ENCODE data around the gene CFAP57.
"Not testable (repeated sequence)": the region's sequence is repeated elsewhere in the genome, so short reads cannot be mapped to it uniquely, and the experiment has no call there.

Gene CFAP57

GRCh38 chr1:43172527-43172972 lies 420 bp downstream of the CFAP57 start:
- peak; percentile 62 for DNase-seq (ENCODE audit: low read depth, low spot score)

- DNase-seq (ENCODE audit: low read depth, low spot score), result no peak
These were observed 2.7 kb downstream of the CFAP57 start for GRCh38 chr1:43174873-43175272.

- no peak for DNase-seq (ENCODE audit: low read depth, low spot score)
These were observed 5.6 kb downstream of the CFAP57 start for GRCh38 chr1:43177691-43178090.

GRCh38 chr1:43184388-43184787 lies 12.3 kb downstream of the CFAP57 start:
- DNase-seq (ENCODE audit: low read depth, low spot score), result no peak

DNA sequence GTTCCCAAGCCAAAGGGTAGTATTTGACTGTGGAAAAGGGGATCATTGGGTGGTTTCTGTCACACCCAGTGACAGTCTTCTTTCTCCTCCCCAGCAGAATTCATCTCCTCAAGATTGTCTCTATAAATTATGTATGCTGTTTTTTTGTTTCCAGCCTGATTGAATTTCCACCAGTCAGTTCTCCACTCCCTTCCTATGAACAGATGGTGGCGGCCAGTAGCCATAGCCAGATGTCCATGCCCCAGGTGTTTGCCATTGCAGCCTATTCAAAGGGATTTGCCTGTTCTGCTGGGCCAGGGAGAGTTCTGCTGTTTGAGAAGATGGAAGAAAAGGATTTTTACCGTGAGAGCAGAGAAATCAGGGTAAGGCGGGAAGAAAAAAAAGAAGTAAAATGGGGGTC lies 12.9 kb downstream of the CFAP57 start:
- DNase-seq (ENCODE audit: low read depth, low spot score), result no peak

GRCh38 chr1:43188106-43188505 lies 16.0 kb downstream of the CFAP57 start:
- DNase-seq (ENCODE audit: low read depth, low spot score), result no peak

GRCh38 chr1:43194509-43194908 lies 22.4 kb downstream of the CFAP57 start:
- DNase-seq (ENCODE audit: low read depth, low spot score), result no peak

GRCh38 chr1:43197343-43198127 lies 25.4 kb downstream of the CFAP57 start:
- DNase-seq (ENCODE audit: low read depth, low spot score), result no peak

GRCh38 chr1:43199093-43199726 lies 27.1 kb downstream of the CFAP57 start:
- no peak for DNase-seq (ENCODE audit: low read depth, low spot score)

DNA sequence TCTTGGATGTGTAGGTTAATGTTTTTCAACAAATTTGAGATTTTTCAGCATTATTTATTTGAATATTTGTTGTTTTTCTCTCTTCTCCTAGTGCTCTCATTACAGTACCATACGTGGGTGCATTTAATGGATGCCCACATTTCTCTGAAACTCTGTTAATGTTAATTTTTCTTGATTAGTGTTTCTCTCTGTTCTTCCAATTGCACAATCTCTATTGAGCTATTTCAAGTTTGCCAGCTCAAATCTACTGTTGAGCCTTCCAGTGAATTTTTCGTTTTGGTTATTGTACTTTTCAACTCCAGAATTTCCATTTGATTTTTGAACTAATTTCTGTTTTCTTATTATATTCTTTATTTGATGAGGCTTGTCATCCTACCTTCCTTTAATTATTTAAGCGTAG lies 31.7 kb downstream of the CFAP57 start:
- DNase-seq (ENCODE audit: low read depth, low spot score), result no peak

GRCh38 chr1:43204394-43204793 lies 32.3 kb downstream of the CFAP57 start:
- no peak for DNase-seq (ENCODE audit: low read depth, low spot score)

GRCh38 chr1:43205671-43206070 lies 33.5 kb downstream of the CFAP57 start:
- DNase-seq (ENCODE audit: low read depth, low spot score), result no peak

- no peak for DNase-seq (ENCODE audit: low read depth, low spot score)
These were observed 34.6 kb downstream of the CFAP57 start for GRCh38 chr1:43206600-43207228.

DNA sequence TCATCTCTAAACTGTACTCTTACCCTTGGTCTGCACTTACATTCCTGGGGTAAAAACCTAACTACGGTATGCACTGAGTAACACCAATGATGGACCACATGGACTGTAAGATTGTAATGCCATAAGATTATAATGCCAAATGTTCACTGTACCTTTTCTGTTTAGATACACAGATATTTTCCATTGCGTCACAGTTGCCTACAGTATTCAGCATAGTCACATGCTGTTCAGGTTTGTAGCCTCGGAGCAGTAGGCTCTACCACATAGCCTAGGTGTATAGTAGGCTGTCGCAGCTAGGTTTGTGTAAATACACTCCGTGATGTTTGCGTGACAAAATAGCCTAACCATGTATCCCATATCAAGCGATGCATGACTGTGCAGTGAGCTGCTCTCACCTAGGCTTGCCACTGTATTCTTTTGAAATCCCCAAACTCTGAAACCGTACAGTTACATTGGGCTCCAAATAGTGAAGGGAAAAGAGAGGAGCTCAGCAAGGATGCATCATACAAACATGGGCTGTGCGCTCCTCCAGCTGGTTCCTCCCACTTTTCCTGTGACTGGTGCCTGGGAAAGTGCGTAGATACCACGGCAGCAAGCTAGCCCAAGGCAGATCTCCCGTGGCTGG lies 35.2 kb downstream of the CFAP57 start:
- DNase-seq (ENCODE audit: low read depth, low spot score), result no peak

DNA sequence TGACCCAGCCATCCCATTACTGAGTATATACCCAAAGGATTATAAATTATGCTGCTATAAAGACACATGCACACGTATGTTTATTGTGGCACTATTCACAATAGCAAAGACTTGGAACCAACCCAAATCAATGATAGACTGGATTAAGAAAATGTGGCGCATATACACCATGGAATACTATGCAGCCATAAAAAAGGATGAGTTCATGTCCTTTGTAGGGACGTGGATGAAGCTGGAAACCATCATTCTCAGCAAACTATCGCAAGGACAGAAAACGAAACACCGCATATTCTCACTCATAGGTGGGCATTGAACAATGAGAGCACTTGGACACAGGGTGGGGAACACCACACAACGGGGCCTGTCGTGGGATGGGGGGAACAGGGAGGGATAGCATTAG lies 36.1 kb downstream of the CFAP57 start:
- not testable (repeated sequence) for DNase-seq (ENCODE audit: low read depth, low spot score)

GRCh38 chr1:43214501-43215444 lies 42.6 kb downstream of the CFAP57 start:
- no peak for DNase-seq (ENCODE audit: low read depth, low spot score)

DNA sequence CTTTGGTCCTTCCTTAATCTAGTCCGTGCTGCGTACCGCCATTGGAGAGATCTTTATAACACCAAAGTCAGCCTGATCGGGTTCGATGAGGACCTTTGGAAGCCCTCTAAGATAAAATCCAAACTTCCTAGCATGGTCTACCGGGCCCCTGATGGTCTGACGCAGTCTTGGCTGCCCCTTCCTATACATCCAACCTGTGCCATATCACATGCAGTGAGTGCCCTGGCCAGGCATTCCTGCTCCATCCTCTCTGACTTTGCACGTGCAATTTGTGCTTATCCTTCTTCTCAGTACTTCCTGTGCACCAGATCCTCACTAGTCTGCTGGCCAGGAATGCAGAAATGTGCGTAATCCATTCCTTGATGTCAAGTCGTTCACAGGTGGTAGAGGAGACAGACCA lies 45.6 kb downstream of the CFAP57 start:
- DNase-seq (ENCODE audit: low read depth, low spot score), result no peak

- DNase-seq (ENCODE audit: low read depth, low spot score), result no peak
These were observed 49.0 kb downstream of the CFAP57 start for GRCh38 chr1:43220905-43221778.

- no peak for DNase-seq (ENCODE audit: low read depth, low spot score)
These were observed 49.7 kb downstream of the CFAP57 start for GRCh38 chr1:43221797-43222196.

GRCh38 chr1:43222879-43223278 lies 50.7 kb downstream of the CFAP57 start:
- no peak for DNase-seq (ENCODE audit: low read depth, low spot score)

All from activated naive CD8-positive, alpha-beta T cell treated with anti-CD3 and anti-CD28 coated beads, Interleukin-2, amount 50 U/mL, for 16 hours (primary cell).